ENCODE results near the gene GSTA4.

- no peak for TF ChIP-seq CTCF (IDR thresholded peaks at IDR 0.05; ENCODE audit: insufficient read depth, low read length, poor library complexity, severe bottlenecking)
- no peak for TF ChIP-seq EZH2phosphoT487 (conservative IDR thresholded peaks at IDR 0.05; ENCODE audit: low read length)
Measured at GRCh38 chr6:52937908-52938307, 57.2 kb downstream of the GSTA4 start.
